ENCODE data around the gene PATE4. TPM values are rescaled to one million over a fixed set of nuclear protein-coding genes. Genes with fewer than 3 reads are reported as not detected.
"Not testable (repeated sequence)": the region's sequence is repeated elsewhere in the genome, so short reads cannot be mapped to it uniquely, and the experiment has no call there.

Gene PATE4, protein sequence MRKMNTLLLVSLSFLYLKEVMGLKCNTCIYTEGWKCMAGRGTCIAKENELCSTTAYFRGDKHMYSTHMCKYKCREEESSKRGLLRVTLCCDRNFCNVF
- not detected in 2 replicates for total RNA-seq (2014; rRNA removed; shearing (Covaris generic))
- not detected in 2 replicates for polyA plus RNA-seq (2015; cell fraction: cytosol; rRNA removed)
- not detected in 2 replicates for polyA plus RNA-seq (2015; cell fraction: nucleus; rRNA removed)

GRCh38 chr11:125833016-125833415 is at the start of gene PATE4:
Gene PATE4, plus strand, starts transcription at chr11:125833316. Its CDS starts 44 bp downstream, at chr11:125833360.
- no peak for DNase-seq (ENCODE audit: low read depth)

DNA sequence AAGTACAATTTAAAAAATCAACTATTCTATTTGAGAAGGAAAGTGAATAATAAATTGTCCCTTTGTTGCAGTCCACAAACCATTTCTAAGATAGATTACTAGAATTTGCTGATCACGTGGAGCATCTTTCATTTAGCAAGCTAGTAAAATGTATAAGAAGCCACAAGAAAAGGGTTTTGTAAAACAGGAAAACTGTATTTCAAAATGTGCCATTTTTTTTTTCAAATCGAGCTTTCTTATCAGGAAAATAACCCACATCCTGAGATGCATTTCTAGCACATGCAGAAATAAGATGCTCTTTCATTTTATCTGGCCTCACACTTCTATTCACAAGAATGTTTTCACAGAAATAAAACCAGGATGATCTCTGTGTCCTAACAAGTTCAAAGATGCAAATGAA is 48.4 kb upstream of the PATE4 start:
- DNase-seq (ENCODE audit: low read depth), result no peak

DNA sequence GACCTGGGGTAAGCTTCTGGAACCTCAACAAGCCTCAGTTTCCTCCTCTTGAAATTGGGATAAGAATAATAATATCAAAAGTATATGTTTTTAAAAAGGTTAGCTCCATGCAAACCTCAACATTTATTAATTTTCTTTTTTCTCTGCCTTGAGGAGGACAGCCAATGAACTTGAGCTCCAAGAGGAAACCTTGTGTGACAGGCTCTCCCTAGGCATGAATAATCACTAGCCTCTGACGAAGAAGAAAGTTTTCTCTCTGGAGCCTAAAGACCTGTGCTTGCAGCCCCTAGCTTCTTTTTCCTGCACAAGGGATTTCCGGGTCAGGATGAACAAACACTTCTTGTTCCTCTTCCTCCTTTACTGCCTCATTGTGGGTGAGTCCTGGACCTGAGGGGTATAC is 45.3 kb upstream of the PATE4 start, which contains the start of gene PATE3:
PATE3 (plus strand) TSS at position 301 of the 400 bp plus-strand sequence; CDS start at position 326, 25 bp downstream.
- DNase-seq (ENCODE audit: low read depth), result no peak

DNA sequence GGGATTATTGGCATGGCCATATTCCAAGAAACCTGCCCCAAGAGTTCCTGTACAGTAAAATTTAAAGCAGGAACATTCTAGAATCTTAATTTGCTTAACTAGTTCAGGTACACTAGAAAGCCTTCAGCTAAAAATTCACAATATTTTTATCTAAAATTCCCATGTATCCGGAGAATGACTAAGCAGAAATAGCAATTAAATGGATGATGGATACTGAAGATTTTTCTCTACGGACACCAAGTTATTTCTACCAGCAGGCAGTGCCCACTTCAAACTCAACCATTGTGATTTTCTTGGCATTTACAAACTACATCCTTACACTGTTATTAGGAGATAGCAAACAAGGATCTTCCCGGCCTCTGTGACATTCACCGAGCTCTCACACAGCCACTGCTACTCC is 42.3 kb upstream of the PATE4 start:
- DNase-seq (ENCODE audit: low read depth), result no peak

DNA sequence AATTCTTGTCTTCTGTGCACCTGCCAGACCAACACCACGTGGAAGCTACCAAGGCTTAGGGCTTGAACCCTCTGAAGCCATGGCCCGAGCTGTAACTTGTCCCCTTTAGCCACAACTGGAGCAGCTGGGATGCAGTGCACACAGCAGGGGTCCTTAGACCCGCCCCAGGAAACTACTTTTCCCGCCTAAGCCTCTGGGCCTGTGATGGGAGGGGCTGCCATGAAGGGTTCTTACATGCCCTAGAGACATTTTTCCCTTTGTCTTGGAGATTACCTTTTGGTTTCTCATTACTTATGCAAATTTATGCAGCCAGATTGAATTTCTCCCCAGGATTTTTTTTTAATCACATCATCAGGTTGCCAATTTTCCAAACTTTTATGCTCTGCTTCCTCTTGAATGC is 35.5 kb upstream of the PATE4 start:
- no peak for DNase-seq (ENCODE audit: low read depth)

GRCh38 chr11:125799808-125800207 is 33.3 kb upstream of the PATE4 start:
- DNase-seq (ENCODE audit: low read depth), result no peak

DNA sequence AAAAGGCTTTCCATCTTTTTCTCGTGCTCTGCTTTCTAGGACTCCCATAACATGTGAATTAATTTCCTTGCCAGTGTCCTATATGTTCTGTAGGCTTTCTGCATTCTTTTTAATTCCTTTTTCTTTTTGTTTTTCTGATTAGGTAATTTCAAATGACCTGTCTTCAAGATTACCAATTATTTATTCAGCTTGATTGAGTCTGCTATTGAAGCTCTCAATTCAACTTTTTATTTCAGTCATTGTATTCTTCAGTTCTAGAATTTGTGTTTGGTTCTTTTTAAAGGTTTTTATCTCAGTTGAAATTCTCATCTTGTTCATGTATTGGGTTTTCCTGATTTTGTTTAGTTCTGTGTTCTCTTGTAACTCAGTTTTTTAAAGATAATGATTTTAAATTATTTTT is 30.7 kb upstream of the PATE4 start:
- no peak for DNase-seq (ENCODE audit: low read depth)

- peak; percentile 20 for DNase-seq (ENCODE audit: low read depth)
Measured at GRCh38 chr11:125807909-125808308, 25.2 kb upstream of the PATE4 start.

GRCh38 chr11:125835748-125836147 is 2.6 kb downstream of the PATE4 start:
- no peak for DNase-seq (ENCODE audit: low read depth)

DNA sequence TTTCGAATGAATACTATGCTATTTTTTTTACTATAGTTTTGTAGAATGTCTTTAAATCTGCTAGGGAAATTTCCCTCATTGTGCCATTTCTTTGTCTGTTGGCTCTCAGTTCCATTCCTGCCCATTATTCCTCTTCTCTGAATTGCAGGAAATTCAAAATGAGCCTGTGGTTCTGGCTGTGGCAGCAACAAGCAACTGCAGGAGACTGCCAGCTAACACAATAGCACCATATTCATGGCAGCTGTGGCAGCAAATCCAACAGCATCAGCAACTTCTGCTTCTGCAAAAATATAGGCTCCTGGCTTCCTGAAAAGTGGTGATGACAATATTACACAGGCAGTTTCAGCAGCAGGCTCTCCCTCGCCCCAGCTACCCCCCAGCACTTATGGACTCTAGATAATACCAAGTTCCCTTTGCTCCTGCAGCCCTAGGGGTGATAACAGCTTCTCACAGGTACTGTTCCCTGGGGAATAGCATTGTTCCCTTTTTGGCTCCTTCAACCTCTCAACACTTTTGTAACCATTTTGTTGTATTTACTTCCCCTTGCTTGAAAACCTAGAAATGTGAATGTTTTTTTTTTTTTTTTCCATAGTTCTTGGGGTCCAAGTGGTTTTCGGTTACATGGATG is 9.3 kb downstream of the PATE4 start:
- DNase-seq (ENCODE audit: low read depth), result no peak

GRCh38 chr11:125846188-125846587 is 13.1 kb downstream of the PATE4 start:
- no peak for DNase-seq (ENCODE audit: low read depth)

DNA sequence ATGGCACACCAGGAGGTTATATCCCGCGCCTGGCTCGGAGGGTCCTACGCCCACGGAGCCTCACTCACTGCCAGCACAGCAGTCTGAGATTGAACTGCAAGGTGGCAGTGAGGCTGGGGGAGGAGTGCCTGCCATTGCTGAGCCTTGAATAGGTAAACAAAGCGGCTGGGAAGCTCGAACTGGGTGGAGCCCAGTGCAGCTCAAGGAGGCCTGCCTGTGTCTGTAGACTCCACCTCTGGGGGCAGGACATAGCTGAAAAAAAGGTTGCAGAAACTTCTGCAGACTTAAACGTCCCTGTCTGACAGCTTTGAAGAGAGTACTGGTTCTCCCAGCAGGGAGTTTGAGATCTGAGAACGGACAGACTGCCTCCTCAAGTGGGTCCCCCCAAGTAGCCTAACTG is 24.6 kb downstream of the PATE4 start:
- DNase-seq (ENCODE audit: low read depth), result not testable (repeated sequence)

DNA sequence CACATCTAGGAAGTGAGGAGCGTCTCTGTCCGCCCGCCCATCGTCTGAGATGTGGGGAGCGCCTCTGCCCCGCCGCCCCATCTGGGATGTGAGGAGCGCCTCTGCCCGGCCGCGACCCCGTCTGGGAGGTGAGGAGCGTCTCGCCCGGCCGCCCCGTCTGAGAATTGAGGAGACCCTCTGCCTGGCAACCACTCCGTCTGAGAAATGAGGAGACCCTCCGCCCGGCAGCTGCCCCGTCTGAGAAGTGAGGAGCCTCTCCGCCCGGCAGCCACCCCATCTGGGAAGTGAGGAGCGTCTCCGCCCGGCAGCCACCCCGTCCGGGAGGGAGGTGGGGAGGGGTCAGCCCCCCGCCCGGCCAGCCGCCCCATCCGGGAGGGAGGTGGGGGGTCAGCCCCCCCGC is 29.7 kb downstream of the PATE4 start:
- not testable (repeated sequence) for DNase-seq (ENCODE audit: low read depth)

DNA sequence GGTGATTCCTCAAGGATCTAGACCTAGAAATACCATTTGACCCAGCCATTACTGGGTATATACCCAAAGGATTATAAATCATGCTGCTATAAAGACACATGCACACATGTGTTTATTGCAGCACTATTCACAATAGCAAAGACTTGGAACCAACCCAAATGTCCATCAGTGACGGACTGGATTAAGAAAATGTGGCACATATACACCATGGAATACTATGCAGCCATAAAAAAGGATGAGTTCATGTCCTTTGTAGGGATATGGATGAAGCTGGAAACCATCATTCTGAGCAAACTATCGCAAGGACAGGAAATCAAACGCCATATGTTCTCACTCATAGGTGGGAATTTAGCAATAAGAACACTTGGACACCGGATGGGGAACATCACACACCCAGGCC is 32.2 kb downstream of the PATE4 start:
- not testable (repeated sequence) for DNase-seq (ENCODE audit: low read depth)

DNA sequence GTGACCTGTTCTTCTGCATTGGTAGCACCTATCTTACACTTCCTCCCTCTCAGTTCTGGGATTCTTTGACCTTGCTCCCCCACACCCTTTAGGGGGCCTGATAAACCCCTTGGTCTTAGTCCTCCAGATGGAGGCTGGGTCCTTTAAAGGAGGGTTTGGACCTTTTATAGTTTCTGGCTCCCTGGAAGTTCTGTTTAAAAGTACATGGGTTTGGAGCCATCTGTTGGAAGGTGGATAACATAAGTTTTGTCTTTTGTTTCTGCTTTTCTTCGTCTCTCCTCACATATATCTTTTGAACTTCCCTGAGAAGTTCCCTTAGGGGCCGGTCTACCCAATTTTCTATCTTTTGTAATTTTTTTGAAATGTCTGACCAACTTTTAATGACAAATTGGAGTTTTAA is 36.4 kb downstream of the PATE4 start:
- DNase-seq (ENCODE audit: low read depth), result no peak

GRCh38 chr11:125871391-125872137 is 38.4 kb downstream of the PATE4 start:
- peak; percentile 51 for DNase-seq (ENCODE audit: low read depth)

GRCh38 chr11:125872138-125872491 is 39.0 kb downstream of the PATE4 start:
- DNase-seq (ENCODE audit: low read depth), result no peak

DNA sequence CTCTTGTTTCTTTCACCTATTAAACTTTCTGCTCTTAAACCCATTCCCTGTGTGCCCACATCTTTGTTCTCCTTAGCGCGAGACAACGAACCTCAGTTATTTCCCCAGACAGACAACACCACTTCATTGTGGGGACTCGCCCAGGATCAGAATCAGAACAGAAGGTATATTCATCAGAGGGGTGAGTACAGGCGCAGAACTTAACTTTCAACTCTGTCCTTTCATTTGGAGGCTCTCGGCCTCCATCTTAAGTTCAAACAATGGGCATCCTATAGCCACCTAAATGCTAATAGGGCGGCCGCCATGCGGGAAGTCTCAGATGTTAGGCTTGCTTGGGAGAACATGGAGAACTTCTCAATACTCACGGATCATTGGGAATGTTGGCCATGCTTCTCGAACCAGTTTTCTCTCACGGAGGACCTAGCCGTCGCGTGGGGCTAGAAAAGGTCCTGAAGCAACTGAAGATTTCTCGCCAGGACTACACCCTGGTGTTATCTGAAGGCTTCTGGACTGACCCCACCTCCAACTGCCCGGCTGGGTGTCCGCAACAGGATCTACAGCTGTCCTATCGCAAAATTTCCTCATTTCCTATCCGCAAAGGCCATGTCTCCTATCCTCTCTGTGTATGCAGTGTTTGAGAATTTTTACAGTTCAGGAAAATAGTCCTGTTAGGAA is 40.9 kb downstream of the PATE4 start:
- DNase-seq (ENCODE audit: low read depth), result no peak

GRCh38 chr11:125874556-125875124 is 41.5 kb downstream of the PATE4 start:
- DNase-seq (ENCODE audit: low read depth), result peak; percentile 34

DNA sequence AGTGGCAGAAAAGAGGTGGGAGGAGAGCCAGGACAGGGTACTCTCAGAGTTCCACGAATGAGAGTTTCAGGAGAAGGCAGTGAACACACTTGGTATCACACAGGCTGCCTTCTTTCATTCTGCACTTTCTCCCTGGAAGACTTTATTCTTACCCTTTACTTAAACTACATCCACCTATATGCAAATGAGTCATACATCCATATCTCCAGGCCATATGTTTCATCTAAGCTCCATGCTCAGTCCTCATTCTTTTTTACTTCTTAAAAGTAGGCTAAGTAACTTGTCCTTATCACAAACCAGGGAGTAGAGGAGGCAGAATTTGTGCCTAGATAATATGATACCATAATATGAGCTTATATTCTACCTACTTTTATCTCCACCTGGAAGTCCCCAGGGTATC is 48.2 kb downstream of the PATE4 start:
- DNase-seq (ENCODE audit: low read depth), result no peak

GRCh38 chr11:125883375-125883774 is 50.3 kb downstream of the PATE4 start:
- DNase-seq (ENCODE audit: low read depth), result no peak

- no peak for DNase-seq (ENCODE audit: low read depth)
Measured at GRCh38 chr11:125886997-125887372, 53.9 kb downstream of the PATE4 start.

Measured in HT1080 (cell line).